B cell (primary cell): ENCODE data around the gene C4A. TPM values are rescaled to one million over a fixed set of nuclear protein-coding genes. Genes with fewer than 3 reads are reported as not detected.
"Not testable (repeated sequence)": the region's sequence is repeated elsewhere in the genome, so short reads cannot be mapped to it uniquely, and the experiment has no call there.

ENCODE experiments used
- ATAC-seq: fragments of 200-7000 bp; cut with Tn5 transposase; one replicate; pipeline ENCODE4 v1.10.0; 2021; ENCODE audit warnings: low read depth, mild to moderate bottlenecking, moderate number of reproducible peaks, moderate library complexity
- CTCF ChIA-PET: fragments of 350-600 bp; sonication (Branson Sonifier 250); formaldehyde crosslinking; loops from one replicate; lab custom pipeline; 2021; ENCODE audit warnings: antibody characterized with exemption, inconsistent platforms; lab: Charles Lee
- POLR2A ChIA-PET: fragments of 350-600 bp; sonication (Branson Sonifier 250); formaldehyde crosslinking; loops from one replicate; lab custom pipeline; 2021; ENCODE audit warnings: antibody characterized with exemption; lab: Charles Lee
- DNase-seq: peaks from one replicate; pipeline ENCODE4 v3.0.0; 2013
- H2AFZ ChIP-seq: 2 replicates; pipeline ENCODE4 v1.6.1; 2012; ENCODE audit warnings: mild to moderate bottlenecking, low read depth, low read length; ENCODE audit not compliant: insufficient read depth, poor library complexity, severe bottlenecking
- H3K27ac ChIP-seq, 2 donors: 1 replicate in 1 of 2; 2 replicates in 1 of 2; pipeline ENCODE4 v1.5.1; 2012 to 2013; ENCODE audit warnings: low read length in 2 of 2, mild to moderate bottlenecking in 2 of 2, moderate library complexity in 1 of 2
- H3K27me3 ChIP-seq, 4 experiments: fragments of 200-600 bp in 1 of 4; sonication (generic) in 1 of 4; replicated peaks in 1 of 4; 1 replicate in 2 of 4; 2 replicates in 2 of 4; pipeline versions ENCODE4 v1.6.1 to v1.7.0; 2013 to 2016; ENCODE audit warnings: low read length in 3 of 4, mild to moderate bottlenecking in 2 of 4, mixed read lengths in 1 of 4, moderate library complexity in 1 of 4; ENCODE audit not compliant: insufficient read depth in 4 of 4, control insufficient read depth in 3 of 4; ENCODE audit errors: control extremely low read depth in 1 of 4
- H3K36me3 ChIP-seq, 2 experiments: replicated peaks in 1 of 2; 1 replicate in 1 of 2; 2 replicates in 1 of 2; pipeline versions ENCODE4 v1.6.1 to v1.7.1; 2013; ENCODE audit warnings: low read length in 1 of 2; ENCODE audit not compliant: insufficient read depth in 2 of 2, control insufficient read depth in 1 of 2; ENCODE audit errors: control extremely low read depth in 1 of 2, extremely low read depth in 1 of 2
- H3K4me1 ChIP-seq, 2 donors: fragments of 200-600 bp in 1 of 2; sonication (generic) in 1 of 2; 1 replicate in 1 of 2; 2 replicates in 1 of 2; pipeline versions ENCODE4 v1.5.1 to v1.6.1; 2013 to 2017; ENCODE audit warnings: low read length in 2 of 2; ENCODE audit not compliant: control insufficient read depth in 2 of 2, insufficient read depth in 2 of 2
- H3K4me2 ChIP-seq: replicated peaks from 2 replicates; pipeline ENCODE3; 2012; ENCODE audit warnings: mild to moderate bottlenecking, low read depth, low read length; ENCODE audit not compliant: poor library complexity, severe bottlenecking
- H3K4me3 ChIP-seq, 5 experiments: fragments of 200-600 bp in 1 of 5; sonication (generic) in 1 of 5; 1 replicate in 3 of 5; 2 replicates in 2 of 5; pipeline versions ENCODE4 v1.5.1 to v1.7.0; 2011 to 2016; ENCODE audit warnings: low read length in 4 of 5, mild to moderate bottlenecking in 4 of 5, low read depth in 2 of 5, control low read depth in 1 of 5, moderate library complexity in 1 of 5; ENCODE audit not compliant: insufficient read depth in 1 of 5; ENCODE audit errors: control extremely low read depth in 1 of 5, extremely low read depth in 1 of 5
- H3K79me2 ChIP-seq: fragments of 200-600 bp; sonication (generic); one replicate; pipeline ENCODE4 v1.6.0; 2016; ENCODE audit warnings: low read length; ENCODE audit not compliant: control insufficient read depth, insufficient read depth
- H3K9ac ChIP-seq: fragments of 200-600 bp; sonication (generic); 2 replicates; pipeline ENCODE4 v1.6.1; 2017; ENCODE audit warnings: mild to moderate bottlenecking, low read length, moderate library complexity
- H3K9me3 ChIP-seq, 3 donors: one replicate each; pipeline versions ENCODE4 v1.6.1 to v1.7.1; 2013; ENCODE audit warnings: low read length in 2 of 3; ENCODE audit not compliant: control insufficient read depth in 2 of 3, insufficient read depth in 1 of 3; ENCODE audit errors: control extremely low read depth in 1 of 3
- H4K20me1 ChIP-seq: 2 replicates; pipeline ENCODE4 v1.6.0; 2012; ENCODE audit warnings: mild to moderate bottlenecking, low read length; ENCODE audit not compliant: insufficient read depth, control insufficient read depth, poor library complexity, severe bottlenecking
- H3K27ac Mint-ChIP-seq: one replicate; pipeline ENCODE4 v1.8.0; 2021; ENCODE audit warnings: mixed read lengths
- H3K27me3 Mint-ChIP-seq: one replicate; pipeline ENCODE4 v1.8.0; 2021; ENCODE audit warnings: mixed read lengths
- H3K4me1 Mint-ChIP-seq: one replicate; pipeline ENCODE4 v1.8.0; 2021; ENCODE audit warnings: mixed read lengths
- H3K4me3 Mint-ChIP-seq: one replicate; pipeline ENCODE4 v1.8.0; 2021; ENCODE audit warnings: mixed read lengths
- H3K9me3 Mint-ChIP-seq: one replicate; pipeline ENCODE4 v1.8.0; 2022; ENCODE audit warnings: mixed read lengths; ENCODE audit not compliant: insufficient read depth
- EZH2 ChIP-seq: IDR thresholded peaks from 2 replicates; pipeline ENCODE4 v1.6.1; 2012; ENCODE audit warnings: borderline replicate concordance, low read depth, mild to moderate bottlenecking, moderate library complexity, low read length; ENCODE audit not compliant: insufficient read depth, poor library complexity, severe bottlenecking
- WGBS: methylation state at CpG from one replicate; pipeline ENCODE4 v1.1.5; 2013; ENCODE audit warnings: missing lambda C conversion rate; ENCODE audit not compliant: insufficient coverage; 5-methylcytosine and 5-hydroxymethylcytosine counted together
- intact Hi-C: fragments of 100-400 bp; cut with micrococcal nuclease; formaldehyde crosslinking; loops from one replicate; pipeline ENCODE4 v1.10.0; 2022
- polyA plus RNA-seq: library from polyadenylated mRNA; depleted of rRNA; stranded (reverse); fragments of >200 nt; gene quantifications from 2 replicates; pipeline ENCODE4 v1.2.3, GENCODE V29; 2012
- total RNA-seq, 2 donors: library from RNA; stranded (reverse); fragments of 120-200 nt in 1 of 2; gene quantifications; 1 replicate in 1 of 2; 2 replicates in 1 of 2; pipeline versions ENCODE4 v1.2.3 to v1.2.4, GENCODE V29; 2013 to 2022
- TF ChIP-seq, protein P1 (sequence below): fragments of 200-600 bp; IDR thresholded peaks from one replicate; pipeline ENCODE4 v1.8.0; 2022; ENCODE audit warnings: antibody characterized with exemption, mild to moderate bottlenecking

The C4A gene
- total and polyA plus RNA-seq, 2 donors (not counting 1 experiment from before 2014, with no cell fraction given): 9.9 to 10.5 TPM

DNA sequence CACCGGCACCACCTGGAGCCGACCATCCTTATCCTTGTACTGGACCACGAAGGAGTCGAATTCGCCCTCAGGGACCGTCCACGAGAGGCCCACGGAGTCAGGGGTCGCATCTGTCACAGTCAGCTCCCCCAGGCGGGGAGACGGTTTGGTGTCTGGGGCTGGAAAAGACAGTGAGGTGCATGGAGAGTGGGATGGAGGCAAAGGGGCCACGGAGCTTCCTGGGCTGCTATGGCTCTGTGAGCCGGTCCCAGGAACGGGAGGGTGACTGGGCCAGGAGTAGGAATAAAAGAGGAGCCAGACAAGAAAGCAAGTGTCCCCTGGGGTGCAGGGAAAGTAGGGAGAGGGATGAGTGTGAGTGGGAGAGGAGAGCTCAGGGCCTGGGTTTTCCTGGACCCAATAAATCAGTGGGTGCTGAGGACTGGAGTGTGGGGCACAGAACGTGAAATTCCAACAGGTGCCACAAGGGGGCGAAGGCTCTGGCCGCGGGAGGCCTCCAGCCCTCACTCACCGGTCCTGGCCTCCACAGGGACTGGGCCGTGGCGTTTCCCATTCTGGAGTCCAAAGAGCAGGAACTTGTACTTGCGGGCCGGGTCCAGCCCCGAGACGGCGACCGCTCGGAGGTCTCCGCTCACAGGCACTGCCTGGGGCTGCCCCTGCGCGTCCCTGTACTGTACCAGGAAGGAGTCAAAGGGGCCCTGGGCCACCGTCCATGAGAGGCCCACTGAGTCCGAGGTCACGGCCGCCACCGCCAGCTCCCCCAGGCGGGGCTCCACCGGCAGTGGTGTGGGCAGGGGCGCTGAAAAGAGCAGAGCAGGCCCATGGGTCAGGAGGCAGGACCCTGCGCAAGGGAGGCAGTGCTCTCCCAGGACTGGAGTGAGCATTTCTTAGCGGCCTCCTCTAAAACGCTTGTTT is 66.3 kb downstream of the C4A start:
- Histone ChIP-seq H3K27ac (no peak overlapping the region), H2AFZ (peak overlapping the region; percentile 49), H3K4me1 (peaks cover 0 to 4% of the 10 kb centered on the region in 2 donors), H4K20me1 (no peaks in the 10 kb centered on the region), H3K27me3 (no peaks in the 10 kb centered on the region), H3K4me2 (peak overlapping the region; percentile 9), H3K9me3 (no peaks in the 10 kb centered on the region), H3K36me3 (no peaks in the 10 kb centered on the region), H3K9ac (no peak overlapping the region), H3K4me3 (no peak overlapping the region), H3K79me2 (no peaks in the 10 kb centered on the region)
- no peak overlapping the region for H3K4me3 Mint-ChIP-seq
- H3K27me3 Mint-ChIP-seq: peaks cover 16% of the 10 kb centered on the region
- ATAC-seq (peak; percentile 84), DNase-seq (peak; percentile 80)
- CTCF ChIA-PET: interaction anchor here (0.6 to 2.4 kb wide), 6 partner anchors 45 to 750 kb away, joined by 3 to 8 read pairs (median 3); no protein-coding TSS in a partner anchor
- H3K4me1 Mint-ChIP-seq: peaks cover 5% of the 10 kb centered on the region
- intact Hi-C loops: loop anchor here (10.0 kb wide), 2 partner anchors 107 to 747 kb away; partner anchors contain the start of genes PPT2 and PRRT1
- no peaks in the 10 kb centered on the region for H3K9me3 Mint-ChIP-seq
- TF ChIP-seq EZH2: no peak
- TF ChIP-seq, protein P1, sequence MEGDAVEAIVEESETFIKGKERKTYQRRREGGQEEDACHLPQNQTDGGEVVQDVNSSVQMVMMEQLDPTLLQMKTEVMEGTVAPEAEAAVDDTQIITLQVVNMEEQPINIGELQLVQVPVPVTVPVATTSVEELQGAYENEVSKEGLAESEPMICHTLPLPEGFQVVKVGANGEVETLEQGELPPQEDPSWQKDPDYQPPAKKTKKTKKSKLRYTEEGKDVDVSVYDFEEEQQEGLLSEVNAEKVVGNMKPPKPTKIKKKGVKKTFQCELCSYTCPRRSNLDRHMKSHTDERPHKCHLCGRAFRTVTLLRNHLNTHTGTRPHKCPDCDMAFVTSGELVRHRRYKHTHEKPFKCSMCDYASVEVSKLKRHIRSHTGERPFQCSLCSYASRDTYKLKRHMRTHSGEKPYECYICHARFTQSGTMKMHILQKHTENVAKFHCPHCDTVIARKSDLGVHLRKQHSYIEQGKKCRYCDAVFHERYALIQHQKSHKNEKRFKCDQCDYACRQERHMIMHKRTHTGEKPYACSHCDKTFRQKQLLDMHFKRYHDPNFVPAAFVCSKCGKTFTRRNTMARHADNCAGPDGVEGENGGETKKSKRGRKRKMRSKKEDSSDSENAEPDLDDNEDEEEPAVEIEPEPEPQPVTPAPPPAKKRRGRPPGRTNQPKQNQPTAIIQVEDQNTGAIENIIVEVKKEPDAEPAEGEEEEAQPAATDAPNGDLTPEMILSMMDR: peak; percentile 93
- POLR2A ChIA-PET: no interaction called here
- no peak overlapping the region for H3K27ac Mint-ChIP-seq
- 53% methylated on average over 42 of the region's 42 CpGs for WGBS

DNA sequence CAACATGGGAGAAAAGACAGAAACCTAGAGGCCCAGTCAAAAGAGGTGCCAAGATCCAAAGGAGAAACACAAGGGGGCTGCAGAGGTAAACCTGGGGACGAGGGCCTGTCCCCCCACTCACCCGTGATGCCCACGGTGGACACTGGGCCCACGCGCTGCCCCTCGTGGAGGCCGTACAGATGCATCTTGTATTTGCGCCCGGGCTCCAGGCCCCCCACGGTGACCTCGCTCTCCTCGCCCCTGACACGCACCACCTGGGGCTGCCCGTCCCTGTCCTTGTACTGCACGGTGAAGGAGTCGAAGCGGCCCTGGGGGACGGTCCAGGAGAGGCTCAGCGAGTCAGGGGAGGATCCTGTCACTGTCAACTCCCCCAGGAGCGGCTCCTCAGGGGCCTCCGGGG is 67.3 kb downstream of the C4A start:
- H3K27ac Mint-ChIP-seq, H3K36me3 ChIP-seq, H2AFZ ChIP-seq, H3K4me3 ChIP-seq, H3K27me3 ChIP-seq, H3K4me1 Mint-ChIP-seq, H3K27ac ChIP-seq, H4K20me1 ChIP-seq, H3K9ac ChIP-seq, H3K79me2 ChIP-seq, POLR2A ChIA-PET, H3K4me3 Mint-ChIP-seq, DNase-seq, CTCF ChIA-PET, ATAC-seq, H3K9me3 Mint-ChIP-seq, H3K4me1 ChIP-seq, H3K4me2 ChIP-seq, H3K9me3 ChIP-seq: not testable (repeated sequence)
- peaks cover 16% of the 10 kb centered on the region for H3K27me3 Mint-ChIP-seq
- intact Hi-C loops: loop anchor here (10.0 kb wide), 2 partner anchors 106 to 746 kb away; partner anchors contain the start of genes PPT2 and PRRT1
- 92% methylated on average over 16 of the region's 21 CpGs for WGBS

DNA sequence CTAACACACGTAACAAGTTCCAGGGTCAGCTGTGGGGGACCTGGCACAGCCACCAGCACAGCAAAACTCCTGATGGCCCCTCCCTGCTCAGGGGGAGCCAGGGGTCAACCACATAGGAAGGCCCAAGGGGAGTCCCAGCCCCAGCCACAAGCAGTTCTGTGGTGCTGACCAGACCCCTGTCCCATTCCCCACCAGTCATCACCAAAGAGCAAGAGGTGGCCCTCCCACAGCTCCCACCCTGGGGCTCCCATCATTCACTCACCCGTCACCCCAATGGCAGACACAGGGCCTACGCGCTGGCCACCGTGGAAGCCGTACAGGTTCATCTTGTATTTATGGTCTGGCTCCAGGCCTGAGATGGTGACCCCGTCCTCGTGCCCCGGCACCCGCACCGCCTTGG is 67.9 kb downstream of the C4A start:
- H3K4me1 Mint-ChIP-seq, H3K4me1 ChIP-seq, CTCF ChIA-PET, ATAC-seq, H3K4me2 ChIP-seq, H3K9ac ChIP-seq, H3K4me3 ChIP-seq, H3K79me2 ChIP-seq, H3K27ac Mint-ChIP-seq, DNase-seq, H3K9me3 Mint-ChIP-seq, H3K9me3 ChIP-seq, H3K27me3 ChIP-seq, H3K36me3 ChIP-seq, POLR2A ChIA-PET, H3K27ac ChIP-seq, H4K20me1 ChIP-seq, H3K4me3 Mint-ChIP-seq, H2AFZ ChIP-seq: not testable (repeated sequence)
- H3K27me3 Mint-ChIP-seq: peaks cover 20% of the 10 kb centered on the region
- WGBS: 87% methylated on average over 1 of the region's 11 CpGs
- intact Hi-C loops: loop anchor here (10.0 kb wide), 2 partner anchors 105 to 745 kb away; partner anchors contain the start of genes PPT2 and PRRT1
